H1 (cell line): ENCODE results near the gene ATP1A3. TPM values are rescaled to one million over a fixed set of nuclear protein-coding genes. Genes with fewer than 3 reads are reported as not detected.
"Not testable (repeated sequence)": the region's sequence is repeated elsewhere in the genome, so short reads cannot be mapped to it uniquely, and the experiment has no call there.

Experiments
- CTCF ChIA-PET: fragments of 300-600 bp; sonication (Branson Sonifier 250); formaldehyde crosslinking; loops from one replicate; lab custom pipeline; 2021; ENCODE audit not compliant: partially characterized antibody; lab: Charles Lee
- POLR2A ChIA-PET: fragments of 300-600 bp; sonication (Branson Sonifier 250); formaldehyde crosslinking; loops from one replicate; lab custom pipeline; 2021; ENCODE audit warnings: inconsistent platforms; ENCODE audit not compliant: partially characterized antibody; lab: Charles Lee
- DNase-seq, 2 experiments: peaks; one replicate each; pipeline versions ENCODE4 v3.0.0 to v3.0.0-alpha.2; 2010 to 2022; ENCODE audit warnings: low spot score in 2 of 2, low read depth in 1 of 2, mixed read lengths in 1 of 2
- FAIRE-seq: peaks from 2 replicates; lab custom pipeline; 2011; peaks lifted over from hg19 to GRCh38; lab: Jason Lieb, UNC
- H2AFZ ChIP-seq: 2 replicates; pipeline ENCODE4 v1.8.1; 2012; ENCODE audit warnings: low read length, inconsistent platforms
- H2AK5ac ChIP-seq: 2 replicates; pipeline ENCODE4 v1.6.1; 2013; ENCODE audit warnings: low read depth, low read length
- H2BK120ac ChIP-seq: replicated peaks from 2 replicates; pipeline ENCODE3; 2013; ENCODE audit warnings: low read depth, low read length, inconsistent platforms
- H2BK12ac ChIP-seq: 2 replicates; pipeline ENCODE4 v1.6.1; 2013; ENCODE audit warnings: low read depth, low read length
- H2BK15ac ChIP-seq: 2 replicates; pipeline ENCODE4 v1.6.1; 2013; ENCODE audit warnings: low read length
- H2BK20ac ChIP-seq: 2 replicates; pipeline ENCODE4 v1.6.1; 2013; ENCODE audit warnings: low read length
- H2BK5ac ChIP-seq: 2 replicates; pipeline ENCODE4 v1.6.1; 2013; ENCODE audit warnings: low read depth, low read length
- H3K14ac ChIP-seq: 2 replicates; pipeline ENCODE4 v1.6.1; 2013; ENCODE audit warnings: inconsistent platforms; ENCODE audit not compliant: insufficient read length
- H3K18ac ChIP-seq: 2 replicates; pipeline ENCODE4 v1.6.1; 2013; ENCODE audit warnings: low read length; ENCODE audit errors: extremely low read depth
- H3K23ac ChIP-seq: 2 replicates; pipeline ENCODE4 v1.6.1; 2013; ENCODE audit warnings: inconsistent platforms; ENCODE audit not compliant: insufficient read length
- H3K23me2 ChIP-seq: 2 replicates; pipeline ENCODE4 v1.6.1; 2013; ENCODE audit warnings: low read depth, low read length
- H3K27ac ChIP-seq: 2 replicates; pipeline ENCODE4 v1.6.1; 2011; ENCODE audit warnings: low read depth, low read length, inconsistent platforms
- H3K27me3 ChIP-seq, 4 experiments: replicated peaks in 1 of 4; 1 replicate in 1 of 4; 2 replicates in 3 of 4; pipeline versions ENCODE4 v1.6.1 to v1.8.1; 2011 to 2013; ENCODE audit warnings: low read length in 3 of 4, mild to moderate bottlenecking in 3 of 4, inconsistent platforms in 2 of 4, mixed read lengths in 2 of 4, moderate library complexity in 1 of 4; ENCODE audit not compliant: control insufficient read depth in 3 of 4, insufficient read depth in 3 of 4; ENCODE audit errors: extremely low read depth in 1 of 4
- H3K36me3 ChIP-seq, 4 experiments: 2 replicates each; pipeline versions ENCODE4 v1.6.1 to v1.8.1; 2011 to 2013; ENCODE audit warnings: mild to moderate bottlenecking in 4 of 4, low read length in 3 of 4, moderate library complexity in 2 of 4, control low read depth in 1 of 4, inconsistent platforms in 1 of 4; ENCODE audit not compliant: insufficient read depth in 4 of 4, control insufficient read depth in 2 of 4
- H3K4ac ChIP-seq: replicated peaks from 2 replicates; pipeline ENCODE3; 2013; ENCODE audit warnings: low read length, low read depth, mixed read lengths, inconsistent platforms; ENCODE audit not compliant: insufficient read length
- H3K4me1 ChIP-seq, 4 experiments: replicated peaks in 1 of 4; 1 replicate in 1 of 4; 2 replicates in 3 of 4; pipeline versions ENCODE4 v1.6.1 to v1.8.1; 2011 to 2013; ENCODE audit warnings: low read length in 3 of 4, inconsistent platforms in 2 of 4, mixed read lengths in 1 of 4; ENCODE audit not compliant: insufficient read depth in 4 of 4, control insufficient read depth in 3 of 4
- H3K4me2 ChIP-seq, 2 experiments: 2 replicates each; pipeline versions ENCODE4 v1.6.1 to v1.8.1; 2011 to 2013; ENCODE audit warnings: low read depth in 2 of 2, low read length in 2 of 2, control low read depth in 1 of 2, inconsistent platforms in 1 of 2, mild to moderate bottlenecking in 1 of 2; ENCODE audit not compliant: insufficient read depth in 1 of 2
- H3K4me3 ChIP-seq, 4 experiments: fragments of 200-600, 300-600 bp in 1 of 4; sonication (generic), shearing (Covaris generic), sonication (Bioruptor Twin) in 1 of 4; 2 replicates each; pipeline versions ENCODE4 v1.5.1 to v1.8.1; 2011 to 2016; ENCODE audit warnings: low read length in 4 of 4, low read depth in 3 of 4, control low read depth in 2 of 4, inconsistent platforms in 2 of 4, mild to moderate bottlenecking in 2 of 4, mixed read lengths in 1 of 4, moderate library complexity in 1 of 4; ENCODE audit not compliant: insufficient read depth in 2 of 4; ENCODE audit errors: extremely low read depth in 1 of 4
- H3K56ac ChIP-seq: replicated peaks from 2 replicates; pipeline ENCODE3; 2013; ENCODE audit warnings: low read depth, mild to moderate bottlenecking, mixed read lengths, low read length, inconsistent platforms; ENCODE audit not compliant: insufficient read length
- H3K79me1 ChIP-seq: 2 replicates; pipeline ENCODE4 v1.6.1; 2013; ENCODE audit warnings: low read depth, low read length, control low read depth
- H3K79me2 ChIP-seq, 2 experiments: 2 replicates each; pipeline versions ENCODE4 v1.6.1 to v1.8.1; 2012 to 2013; ENCODE audit warnings: low read length in 2 of 2, mild to moderate bottlenecking in 2 of 2, inconsistent platforms in 1 of 2; ENCODE audit not compliant: insufficient read depth in 2 of 2, control insufficient read depth in 1 of 2
- H3K9ac ChIP-seq, 4 experiments: replicated peaks in 1 of 4; 1 replicate in 1 of 4; 2 replicates in 3 of 4; pipeline versions ENCODE4 v1.6.1 to v1.8.1; 2011 to 2013; ENCODE audit warnings: low read depth in 3 of 4, low read length in 3 of 4, control low read depth in 2 of 4, mild to moderate bottlenecking in 2 of 4, moderate library complexity in 2 of 4, inconsistent platforms in 1 of 4; ENCODE audit errors: extremely low read depth in 1 of 4
- H3K9me3 ChIP-seq, 2 experiments: 2 replicates each; pipeline versions ENCODE4 v1.6.1 to v1.8.1; 2012 to 2013; ENCODE audit warnings: mild to moderate bottlenecking in 2 of 2, moderate library complexity in 2 of 2, control low read depth in 1 of 2, inconsistent platforms in 1 of 2, low read depth in 1 of 2, low read length in 1 of 2, mixed read lengths in 1 of 2; ENCODE audit not compliant: insufficient read depth in 2 of 2
- H4K20me1 ChIP-seq, 2 experiments: replicated peaks in 1 of 2; 2 replicates each; pipeline versions ENCODE3 to v1.8.1; 2011 to 2013; ENCODE audit warnings: inconsistent platforms in 2 of 2, low read length in 2 of 2, mild to moderate bottlenecking in 1 of 2; ENCODE audit not compliant: insufficient read depth in 2 of 2, control insufficient read depth in 1 of 2
- H4K5ac ChIP-seq: 2 replicates; pipeline ENCODE4 v1.6.1; 2013; ENCODE audit warnings: low read length, low read depth, mixed read lengths, inconsistent platforms; ENCODE audit not compliant: insufficient read length
- H4K8ac ChIP-seq: 2 replicates; pipeline ENCODE4 v1.8.0; 2013; ENCODE audit warnings: mild to moderate bottlenecking, moderate library complexity, low read length, inconsistent platforms; ENCODE audit not compliant: insufficient read depth; ENCODE audit errors: extremely low read depth
- H4K91ac ChIP-seq: replicated peaks from 2 replicates; pipeline ENCODE3; 2013; ENCODE audit warnings: low read length, mixed read lengths, inconsistent platforms; ENCODE audit not compliant: insufficient read length
- CREB1 ChIP-seq: IDR thresholded peaks from 2 replicates; pipeline ENCODE4 v1.6.1; 2012; ENCODE audit warnings: inconsistent platforms
- JUND ChIP-seq: IDR thresholded peaks from 2 replicates; pipeline ENCODE4 v1.6.1; 2011; ENCODE audit warnings: mild to moderate bottlenecking, improper control_type of control experiment, low read length
- POLR2AphosphoS5 ChIP-seq: IDR thresholded peaks from 2 replicates; pipeline ENCODE4 v1.6.1; 2011; ENCODE audit warnings: low read depth, low read length
- RAD21 ChIP-seq, 2 experiments: IDR thresholded peaks in 1 of 2; conservative IDR thresholded peaks in 1 of 2; 2 replicates each; pipeline ENCODE4 v1.6.1; 2011; ENCODE audit warnings: low read depth in 2 of 2, low read length in 2 of 2, improper control_type of control experiment in 1 of 2, inconsistent platforms in 1 of 2, mild to moderate bottlenecking in 1 of 2, moderate library complexity in 1 of 2
- WGBS, 2 experiments: shearing (Covaris generic) in 1 of 2; methylation state at CpG; one replicate each; pipeline versions ENCODE4 v1.1.6 to v1.1.7; 2013 to 2015; ENCODE audit warnings: low lambda C conversion rate in 2 of 2, mixed read lengths in 2 of 2, inconsistent platforms in 1 of 2, low coverage in 1 of 2, missing lambda C conversion rate in 1 of 2; ENCODE audit not compliant: insufficient replicate concordance in 2 of 2, insufficient coverage in 1 of 2, insufficient read length in 1 of 2; ENCODE audit errors: extremely low coverage in 1 of 2, missing lambda C conversion rate in 1 of 2; 5-methylcytosine and 5-hydroxymethylcytosine counted together
- polyA plus RNA-seq, 7 experiments: library from polyadenylated mRNA; depleted of rRNA in 3 of 7; stranded (reverse) in 5 of 7; unstranded in 2 of 7; fragments of >200 nt in 5 of 7; fragments of 200-250 nt in 2 of 7; gene quantifications; 1 replicate in 5 of 7; 2 replicates in 1 of 7; 4 replicates in 1 of 7; pipeline versions ENCODE4 v1.2.1 to v1.2.3, GENCODE V29; 2011 to 2013; ENCODE audit warnings: missing spikeins in 2 of 7, mixed read lengths in 2 of 7
- total RNA-seq: library from RNA; stranded (reverse); fragmentation: NEBNext Ultra II Directional; extraction: Animal tissue kit (Norgen Biotek cat#: 25700); gene quantifications from 2 replicates; pipeline ENCODE4 v1.2.1, GENCODE V29; 2021
- TF ChIP-seq, protein P1 (sequence below), 3 experiments: IDR thresholded peaks; 1 replicate in 2 of 3; 2 replicates in 1 of 3; pipeline versions ENCODE4 v1.5.1 to v1.6.1; 2011; ENCODE audit warnings: low read length in 3 of 3, mild to moderate bottlenecking in 3 of 3, inconsistent platforms in 2 of 3, low read depth in 1 of 3, moderate library complexity in 1 of 3; ENCODE audit not compliant: insufficient read depth in 1 of 3; ENCODE audit errors: control extremely low read depth in 1 of 3

The ATP1A3 gene
- total and polyA plus RNA-seq, 2 of the 8 experiments (the other 6 are each of a cell fraction or from before 2014, with no cell fraction given) = 11.1 to 41.2 TPM

DNA sequence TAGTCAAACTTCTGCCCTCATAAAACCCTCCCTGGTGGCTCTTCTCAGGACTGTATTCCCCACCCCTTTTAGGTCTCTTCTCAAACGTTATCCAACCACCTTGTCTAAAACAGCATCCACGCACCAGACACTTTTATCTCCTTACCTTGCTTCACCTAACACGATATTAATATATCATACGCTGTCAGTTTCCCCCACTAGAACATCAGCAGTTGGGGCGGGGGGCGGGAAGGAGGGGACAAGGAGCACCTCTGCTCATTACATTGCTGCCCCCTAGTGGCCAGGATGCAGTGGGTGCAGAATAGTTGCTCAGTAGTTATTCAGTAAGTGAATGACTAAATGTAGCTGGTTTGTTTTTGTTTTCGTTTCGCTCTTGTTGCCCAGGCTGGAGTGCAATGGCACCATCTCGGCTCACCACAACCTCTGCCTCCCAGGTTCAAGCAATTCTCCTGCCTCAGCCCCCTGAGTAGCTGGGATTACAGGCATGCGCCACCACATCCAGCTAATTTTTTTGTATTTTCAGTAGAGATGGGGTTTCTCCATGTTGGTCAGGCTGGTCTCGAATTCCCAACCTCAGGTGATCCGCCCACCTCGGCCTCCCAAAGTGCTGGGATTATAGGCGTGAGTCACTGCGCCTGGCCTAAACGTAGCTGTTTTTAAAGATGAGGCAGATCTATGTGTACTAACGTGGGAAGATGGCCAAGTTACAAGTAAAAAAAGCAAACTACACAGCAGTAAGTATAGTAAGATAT lies 40.8 kb upstream of the ATP1A3 start:
- H3K4me3 ChIP-seq, FAIRE-seq, H2BK120ac ChIP-seq, H3K4me1 ChIP-seq, H2BK5ac ChIP-seq, H3K14ac ChIP-seq, H3K23ac ChIP-seq, H2AFZ ChIP-seq, H3K27me3 ChIP-seq, H4K20me1 ChIP-seq, H4K91ac ChIP-seq, H3K56ac ChIP-seq, H3K18ac ChIP-seq, H3K9me3 ChIP-seq, H3K27ac ChIP-seq, H2BK20ac ChIP-seq, H3K79me2 ChIP-seq, H3K4me2 ChIP-seq, H3K4ac ChIP-seq, H4K5ac ChIP-seq, H4K8ac ChIP-seq, H3K23me2 ChIP-seq, H3K79me1 ChIP-seq, H3K9ac ChIP-seq, H2BK12ac ChIP-seq, H2AK5ac ChIP-seq: not testable (repeated sequence)
- ChIA-PET POLR2A (interaction anchor here (0.8 to 3.0 kb wide), 4 partner anchors 11 to 726 kb away, joined by 3 to 10 read pairs (median 4); no protein-coding TSS in a partner anchor), CTCF (interaction anchor here (0.6 to 2.5 kb wide), 34 partner anchors 9 to 271 kb away, joined by 3 to 23 read pairs (median 4); no protein-coding TSS in a partner anchor)
- 0 out of 2 replicates have a peak, but pooled peaks have one; percentile 9 for TF ChIP-seq JUND
- TF ChIP-seq, protein P1, sequence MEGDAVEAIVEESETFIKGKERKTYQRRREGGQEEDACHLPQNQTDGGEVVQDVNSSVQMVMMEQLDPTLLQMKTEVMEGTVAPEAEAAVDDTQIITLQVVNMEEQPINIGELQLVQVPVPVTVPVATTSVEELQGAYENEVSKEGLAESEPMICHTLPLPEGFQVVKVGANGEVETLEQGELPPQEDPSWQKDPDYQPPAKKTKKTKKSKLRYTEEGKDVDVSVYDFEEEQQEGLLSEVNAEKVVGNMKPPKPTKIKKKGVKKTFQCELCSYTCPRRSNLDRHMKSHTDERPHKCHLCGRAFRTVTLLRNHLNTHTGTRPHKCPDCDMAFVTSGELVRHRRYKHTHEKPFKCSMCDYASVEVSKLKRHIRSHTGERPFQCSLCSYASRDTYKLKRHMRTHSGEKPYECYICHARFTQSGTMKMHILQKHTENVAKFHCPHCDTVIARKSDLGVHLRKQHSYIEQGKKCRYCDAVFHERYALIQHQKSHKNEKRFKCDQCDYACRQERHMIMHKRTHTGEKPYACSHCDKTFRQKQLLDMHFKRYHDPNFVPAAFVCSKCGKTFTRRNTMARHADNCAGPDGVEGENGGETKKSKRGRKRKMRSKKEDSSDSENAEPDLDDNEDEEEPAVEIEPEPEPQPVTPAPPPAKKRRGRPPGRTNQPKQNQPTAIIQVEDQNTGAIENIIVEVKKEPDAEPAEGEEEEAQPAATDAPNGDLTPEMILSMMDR (IDR thresholded peaks at IDR 0.05; ENCODE audit: control extremely low read depth in 1 of 3, insufficient read depth in 1 of 3, low read depth in 1 of 3, low read length in 3 of 3) = peak; percentile 70 to 86 (median 83)
- peak; percentile 67 to 70 for TF ChIP-seq RAD21 (IDR thresholded peaks at IDR 0.05 in 1 of 2, conservative IDR thresholded peaks at IDR 0.05 in 1 of 2; ENCODE audit: low read depth in 2 of 2, low read length in 2 of 2)
- peak; percentile 27; the same call in 1 of the 2 replicates for TF ChIP-seq CREB1
- TF ChIP-seq POLR2AphosphoS5 = peak; percentile 41; the same call in 1 of the 2 replicates
- Histone ChIP-seq H3K36me3 (peaks cover 9 to 24% (median 15%) of the 10 kb centered on the region in 4 experiments; a peak in 6 of 8 replicates), H2BK15ac (peak overlapping the region; percentile 61; the same call in 1 of the 2 replicates)
- WGBS, 2 experiments = 47% methylated on average over 17 of the region's 17 CpGs; no CpG with 5 or more reads in 1 of the 2 experiments
- peak; percentile 21 to 78 for DNase-seq
